Urinary bladder (tissue), 4 donors: ENCODE data around the gene NDST3. TPM values are rescaled to one million over a fixed set of nuclear protein-coding genes. Genes with fewer than 3 reads are reported as not detected.
"Not testable (repeated sequence)": the region's sequence is repeated elsewhere in the genome, so short reads cannot be mapped to it uniquely, and the experiment has no call there.

Experiments
- DNase-seq: peaks from one replicate; pipeline ENCODE4 v3.0.0-alpha.2; 2015; ENCODE audit errors: extremely low spot score
- H3K27ac ChIP-seq: one replicate; pipeline ENCODE4 v1.5.1; 2013; ENCODE audit warnings: low read depth, mild to moderate bottlenecking, moderate library complexity
- H3K36me3 ChIP-seq: one replicate; pipeline ENCODE4 v1.6.1; 2013; ENCODE audit warnings: mild to moderate bottlenecking, moderate library complexity; ENCODE audit not compliant: insufficient read depth
- H3K4me1 ChIP-seq: one replicate; pipeline ENCODE4 v1.6.1; 2013; ENCODE audit warnings: mild to moderate bottlenecking, moderate library complexity; ENCODE audit not compliant: insufficient read depth
- H3K4me3 ChIP-seq: one replicate; pipeline ENCODE4 v1.5.1; 2013; ENCODE audit warnings: low read depth, low read length
- WGBS: extraction: QIAGEN DNeasy Blood & Tissue Kit; methylation state at CpG from one replicate; pipeline ENCODE4 v1.1.7; 2013; 5-methylcytosine and 5-hydroxymethylcytosine counted together
- polyA plus RNA-seq: library from polyadenylated mRNA; stranded (reverse); fragments of 200-250 nt; gene quantifications from one replicate; pipeline ENCODE4 v1.2.3, GENCODE V29; 2013
- small RNA-seq: library from RNA; depleted of rRNA; stranded (forward); fragments of <200 nt; gene quantifications from one replicate; pipeline ENCODE3, GENCODE V24; 2014
- total RNA-seq: library from RNA; depleted of rRNA; stranded (reverse); fragments of >200 nt; gene quantifications from one replicate; pipeline ENCODE4 v1.2.3, GENCODE V29; 2014
- donor health status: healthy with polysubstance abuse.
- donor health status: healthy.

The NDST3 gene
- total and polyA plus RNA-seq, 2 donors, result 0.04 to 2.2 TPM

- not testable (repeated sequence) for H3K27ac ChIP-seq, H3K4me3 ChIP-seq, DNase-seq, H3K4me1 ChIP-seq, H3K36me3 ChIP-seq
- 97% methylated on average over 6 of the region's 6 CpGs for WGBS
These were observed 265.3 kb downstream of the NDST3 start for GRCh38 chr4:118299619-118300018.

GRCh38 chr4:118307643-118308042 lies 273.4 kb downstream of the NDST3 start:
- no peak overlapping the region for H3K27ac ChIP-seq
- DNase-seq, result no peak
- H3K4me1 ChIP-seq, result no peaks in the 10 kb centered on the region
- 37% methylated on average over 2 of the region's 2 CpGs for WGBS
- no peaks in the 10 kb centered on the region for H3K36me3 ChIP-seq
- no peak overlapping the region for H3K4me3 ChIP-seq

Small RNAs within 50 kb of the gene (small RNA-seq; reads per million reads assigned to genes)
- gene SNORA24, result not detected
